Transverse colon (tissue), 4 donors: ENCODE measurements around the gene TTLL4.

Experiments used
- EP300 ChIP-seq: sonication (generic); formaldehyde crosslinking; IDR thresholded peaks from one replicate; pipeline ENCODE4 v1.6.1; 2017; ENCODE audit warnings: antibody characterized with exemption, low read depth
- POLR2A ChIP-seq: fragments of 450-650 bp; IDR thresholded peaks from one replicate; pipeline ENCODE4 v1.6.1; 2016; ENCODE audit warnings: antibody characterized with exemption, mild to moderate bottlenecking, moderate library complexity
- POLR2AphosphoS5 ChIP-seq, 3 donors: sonication (generic); formaldehyde crosslinking; IDR thresholded peaks; one replicate each; pipeline ENCODE4 v1.6.1; 2016; ENCODE audit warnings: antibody characterized with exemption in 3 of 3
- TF ChIP-seq, protein P1 (sequence below), 5 experiments: fragments of 200-600 bp in 3 of 5; fragments of 450-650 bp in 2 of 5; sonication (generic) in 3 of 5; IDR thresholded peaks; 1 replicate in 2 of 5; 2 replicates in 3 of 5; pipeline ENCODE4 v1.5.1; 2016 to 2017; ENCODE audit warnings: antibody characterized with exemption in 5 of 5, inconsistent platforms in 3 of 5, mild to moderate bottlenecking in 2 of 5, moderate library complexity in 1 of 5

DNA sequence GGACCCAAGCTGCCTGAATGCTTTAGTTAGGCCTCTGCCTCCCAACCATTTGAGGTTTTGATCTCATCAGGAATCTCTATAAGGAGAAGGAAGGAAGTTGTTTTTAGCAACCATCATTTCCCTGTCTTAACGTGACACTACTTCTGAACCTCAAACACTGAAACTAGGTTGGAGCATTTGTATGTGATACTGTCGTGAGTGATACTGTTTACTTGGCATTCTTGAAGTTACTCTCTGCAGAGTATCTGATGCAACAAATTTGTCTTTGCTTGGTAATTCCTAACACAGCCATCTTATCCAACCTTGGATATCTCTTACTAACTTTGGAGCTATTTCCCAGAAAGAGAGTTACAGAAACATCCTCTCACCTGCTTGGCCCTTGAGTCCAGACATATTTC lies 22.1 kb downstream of the TTLL4 start:
- no peak for TF ChIP-seq POLR2A
- TF ChIP-seq POLR2AphosphoS5 (IDR thresholded peaks at IDR 0.05) = no peak
- TF ChIP-seq, protein P1, sequence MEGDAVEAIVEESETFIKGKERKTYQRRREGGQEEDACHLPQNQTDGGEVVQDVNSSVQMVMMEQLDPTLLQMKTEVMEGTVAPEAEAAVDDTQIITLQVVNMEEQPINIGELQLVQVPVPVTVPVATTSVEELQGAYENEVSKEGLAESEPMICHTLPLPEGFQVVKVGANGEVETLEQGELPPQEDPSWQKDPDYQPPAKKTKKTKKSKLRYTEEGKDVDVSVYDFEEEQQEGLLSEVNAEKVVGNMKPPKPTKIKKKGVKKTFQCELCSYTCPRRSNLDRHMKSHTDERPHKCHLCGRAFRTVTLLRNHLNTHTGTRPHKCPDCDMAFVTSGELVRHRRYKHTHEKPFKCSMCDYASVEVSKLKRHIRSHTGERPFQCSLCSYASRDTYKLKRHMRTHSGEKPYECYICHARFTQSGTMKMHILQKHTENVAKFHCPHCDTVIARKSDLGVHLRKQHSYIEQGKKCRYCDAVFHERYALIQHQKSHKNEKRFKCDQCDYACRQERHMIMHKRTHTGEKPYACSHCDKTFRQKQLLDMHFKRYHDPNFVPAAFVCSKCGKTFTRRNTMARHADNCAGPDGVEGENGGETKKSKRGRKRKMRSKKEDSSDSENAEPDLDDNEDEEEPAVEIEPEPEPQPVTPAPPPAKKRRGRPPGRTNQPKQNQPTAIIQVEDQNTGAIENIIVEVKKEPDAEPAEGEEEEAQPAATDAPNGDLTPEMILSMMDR (IDR thresholded peaks at IDR 0.05) = no peak
- no peak for TF ChIP-seq EP300
